Measurements from ENCODE around the gene SCN9A. TPM values are rescaled to one million over a fixed set of nuclear protein-coding genes. Genes with fewer than 3 reads are reported as not detected.

SCN9A gene
- total and polyA plus RNA-seq, 2 of the 8 experiments (the other 6 are each of a cell fraction or from before 2014, with no cell fraction given): 1.6 to 6.2 TPM

- no peak for DNase-seq (ENCODE audit: low read depth in 1 of 2, low spot score in 2 of 2)
- no peak overlapping the region for H3K14ac ChIP-seq (ENCODE audit: insufficient read length)
- H2BK15ac ChIP-seq (ENCODE audit: low read length): no peak overlapping the region
- no peaks in the 10 kb centered on the region for H4K20me1 ChIP-seq (replicated peaks in 1 of 2; ENCODE audit: control insufficient read depth in 1 of 2, insufficient read depth in 2 of 2, low read length in 2 of 2)
- H3K36me3 ChIP-seq (ENCODE audit: control insufficient read depth in 2 of 4, insufficient read depth in 4 of 4, low read length in 3 of 4): no peaks in the 10 kb centered on the region
- no peak overlapping the region for H3K9ac ChIP-seq (replicated peaks in 1 of 4; ENCODE audit: extremely low read depth in 1 of 4, low read depth in 3 of 4, low read length in 3 of 4)
- H2AK5ac ChIP-seq (ENCODE audit: low read depth, low read length): no peak overlapping the region
- H3K4ac ChIP-seq (replicated peaks; ENCODE audit: insufficient read length, low read depth, low read length): no peak overlapping the region
- no peaks in the 10 kb centered on the region for H3K79me1 ChIP-seq (ENCODE audit: low read depth, low read length)
- no peak overlapping the region for H3K56ac ChIP-seq (replicated peaks; ENCODE audit: insufficient read length, low read depth, low read length)
- H2BK20ac ChIP-seq (ENCODE audit: low read length): no peak overlapping the region
- 82% methylated on average over 1 of the region's 1 CpG; no CpG with 5 or more reads in 1 of the 2 experiments for WGBS, 2 experiments (ENCODE audit: extremely low coverage in 1 of 2, insufficient coverage in 1 of 2, insufficient read length in 1 of 2, insufficient replicate concordance in 2 of 2, low coverage in 1 of 2, low lambda C conversion rate in 2 of 2, missing lambda C conversion rate in 1 of 2)
- no peak overlapping the region for H4K91ac ChIP-seq (replicated peaks; ENCODE audit: insufficient read length, low read length)
- H4K8ac ChIP-seq (ENCODE audit: extremely low read depth, insufficient read depth, low read length): no peak overlapping the region
- no peak overlapping the region for H2BK120ac ChIP-seq (replicated peaks; ENCODE audit: low read depth, low read length)
- no peak overlapping the region for H3K27ac ChIP-seq (ENCODE audit: low read depth, low read length)
- CTCF ChIA-PET (ENCODE audit: partially characterized antibody): interaction anchor here (1.1 to 1.2 kb wide), 2 partner anchors 15 to 33 kb away, joined by 3 read pairs; no protein-coding TSS in a partner anchor
- H3K23ac ChIP-seq (ENCODE audit: insufficient read length): no peak overlapping the region
- H3K27me3 ChIP-seq (replicated peaks in 1 of 4; ENCODE audit: control insufficient read depth in 3 of 4, extremely low read depth in 1 of 4, insufficient read depth in 3 of 4, low read length in 3 of 4): no peaks in the 10 kb centered on the region
- no peak overlapping the region for H3K18ac ChIP-seq (ENCODE audit: extremely low read depth, low read length)
- POLR2A ChIA-PET (ENCODE audit: partially characterized antibody): no interaction called here
- no peaks in the 10 kb centered on the region for H3K9me3 ChIP-seq (ENCODE audit: insufficient read depth in 2 of 2, low read depth in 1 of 2, low read length in 1 of 2)
- no peak overlapping the region for H2BK12ac ChIP-seq (ENCODE audit: low read depth, low read length)
- H2AFZ ChIP-seq (ENCODE audit: low read length): no peak overlapping the region
- H3K4me3 ChIP-seq (ENCODE audit: extremely low read depth in 1 of 4, insufficient read depth in 2 of 4, low read depth in 3 of 4, low read length in 4 of 4): no peak overlapping the region
- no peak overlapping the region for H2BK5ac ChIP-seq (ENCODE audit: low read depth, low read length)
- H4K5ac ChIP-seq (ENCODE audit: insufficient read length, low read depth, low read length): no peak overlapping the region
- no peaks in the 10 kb centered on the region for H3K4me1 ChIP-seq (replicated peaks in 1 of 4; ENCODE audit: control insufficient read depth in 3 of 4, insufficient read depth in 4 of 4, low read length in 3 of 4)
- no peaks in the 10 kb centered on the region for H3K23me2 ChIP-seq (ENCODE audit: low read depth, low read length)
- no peak for FAIRE-seq
- H3K79me2 ChIP-seq (ENCODE audit: control insufficient read depth in 1 of 2, insufficient read depth in 2 of 2, low read length in 2 of 2): no peaks in the 10 kb centered on the region
- H3K4me2 ChIP-seq (ENCODE audit: insufficient read depth in 1 of 2, low read depth in 2 of 2, low read length in 2 of 2): no peak overlapping the region
- no peak for TF ChIP-seq EZH2 (IDR thresholded peaks at IDR 0.05; ENCODE audit: low read depth, low read length, severe bottlenecking)
- no peak for TF ChIP-seq JUND (IDR thresholded peaks at IDR 0.05; ENCODE audit: low read length)
- TF ChIP-seq SIN3A (conservative IDR thresholded peaks at IDR 0.05 in 1 of 2, IDR thresholded peaks at IDR 0.05 in 1 of 2; ENCODE audit: low read depth in 1 of 2, low read length in 2 of 2): no peak
- TF ChIP-seq POU5F1 (IDR thresholded peaks at IDR 0.05; ENCODE audit: low read depth, low read length): no peak
- no peak for TF ChIP-seq GTF2F1 (IDR thresholded peaks at IDR 0.05; ENCODE audit: borderline replicate concordance, low read depth, low read length)
- no peak for TF ChIP-seq SRF (IDR thresholded peaks at IDR 0.05; ENCODE audit: low read depth, low read length)
- TF ChIP-seq BRCA1 (IDR thresholded peaks at IDR 0.05; ENCODE audit: low read depth, low read length): no peak
- TF ChIP-seq YY1 (IDR thresholded peaks at IDR 0.05; ENCODE audit: low read depth, low read length): no peak
- TF ChIP-seq JUN (IDR thresholded peaks at IDR 0.05; ENCODE audit: low read depth, low read length): no peak
- TF ChIP-seq RNF2 (IDR thresholded peaks at IDR 0.05; ENCODE audit: borderline replicate concordance, low read depth, low read length, missing control alignments, poor library complexity, severe bottlenecking): no peak
- TF ChIP-seq TEAD4 (IDR thresholded peaks at IDR 0.05; ENCODE audit: low read depth, low read length): no peak
- TF ChIP-seq PHF8 (conservative IDR thresholded peaks at IDR 0.05; ENCODE audit: low read depth, low read length): no peak
- TF ChIP-seq CREB1 (IDR thresholded peaks at IDR 0.05): no peak
- TF ChIP-seq SAP30 (IDR thresholded peaks at IDR 0.05; ENCODE audit: insufficient read depth, insufficient replicate concordance, low read length): no peak
Measured at GRCh38 chr2:166293984-166294383, 81.8 kb downstream of the SCN9A start.

Measured in H1 (cell line).